ENCODE results near the gene PALD1.

The PALD1 gene

DNA sequence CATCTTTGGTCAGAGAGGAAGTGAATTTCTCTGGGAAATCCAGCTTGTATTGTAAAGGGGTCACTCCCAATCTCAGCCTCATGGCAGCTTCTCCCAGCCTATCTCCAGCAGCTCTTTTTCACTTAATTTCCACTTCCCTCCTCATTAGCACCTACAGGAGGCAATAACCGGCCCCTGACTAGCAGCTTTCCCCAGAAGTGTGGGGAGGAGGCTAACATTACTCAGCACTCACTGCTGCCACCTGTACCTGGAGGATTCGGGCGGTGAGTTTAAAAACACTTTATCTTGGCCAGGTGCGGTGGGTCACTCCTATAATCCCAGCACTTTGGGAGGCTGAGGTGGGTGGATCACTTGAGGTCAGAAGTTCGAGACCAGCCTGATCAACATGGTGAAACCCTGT lies 40.8 kb upstream of the PALD1 start:
- Histone ChIP-seq H3K9me3 (replicated peaks in 1 of 11) (peaks cover 14 to 25% (median 18%) of the 10 kb centered on the region in 11 experiments), H3K4me1 (peaks cover 3 to 16% (median 13%) of the 10 kb centered on the region in 10 experiments)

DNA sequence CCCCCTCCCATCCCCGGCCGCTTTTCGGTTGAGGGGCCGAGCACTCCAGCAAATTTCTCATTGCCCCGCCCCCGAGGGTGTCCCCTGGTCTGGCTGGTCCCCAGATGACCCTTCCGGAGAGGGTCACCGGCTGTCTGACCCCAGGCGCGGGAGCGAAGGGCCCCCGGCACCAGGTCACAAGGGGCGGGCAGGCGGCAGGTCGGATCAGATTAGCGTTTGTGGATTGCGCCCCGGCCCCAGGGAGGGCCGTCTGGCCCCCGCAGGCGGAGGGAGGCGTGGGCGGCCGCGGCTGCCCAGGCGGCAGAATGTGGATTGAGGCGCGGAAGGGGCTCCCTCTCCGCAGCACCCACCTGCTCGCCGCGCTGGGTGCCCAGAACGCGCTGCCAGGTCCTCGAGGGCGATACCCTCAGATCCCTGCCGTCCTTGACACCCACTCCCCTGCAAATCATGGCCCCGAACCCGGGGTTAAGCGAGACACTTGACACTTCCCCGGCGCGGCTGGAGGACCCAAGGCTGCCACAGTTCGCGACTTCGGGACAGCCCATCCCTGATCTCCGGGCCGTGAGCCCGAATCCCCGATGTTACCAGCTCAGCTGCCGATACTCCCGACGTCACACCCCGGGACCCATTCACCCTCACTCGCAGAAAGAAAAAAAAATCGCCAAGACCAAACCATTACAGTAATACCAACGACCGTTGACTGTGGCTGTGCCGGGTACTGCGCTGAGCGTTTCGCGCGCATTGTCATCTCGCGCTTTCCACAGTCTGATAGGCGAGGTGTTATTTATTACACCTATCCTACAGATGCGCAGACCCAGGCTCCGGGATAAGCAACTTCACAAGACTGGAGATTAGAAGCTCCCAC lies 38.0 kb upstream of the PALD1 start:
- H3K4me2 ChIP-seq, result no peak overlapping the region
- no peak overlapping the region; a peak in 2 of 20 replicates for H3K4me3 ChIP-seq
- H4K20me1 ChIP-seq, result peaks cover 0 to 22% (median 0%) of the 10 kb centered on the region in 11 experiments; a peak in 5 of 22 replicates
- H3K27me3 ChIP-seq, result peaks cover 47 to 67% (median 57%) of the 10 kb centered on the region in 11 experiments
- H3K4me1 ChIP-seq, result no peaks in the 10 kb centered on the region
- no peak overlapping the region for H3K27ac ChIP-seq
- H3K9ac ChIP-seq, result no peak overlapping the region
- peaks cover 14 to 25% (median 18%) of the 10 kb centered on the region in 11 experiments for H3K9me3 ChIP-seq (replicated peaks in 1 of 11)
- peaks cover 0 to 6% (median 0%) of the 10 kb centered on the region in 11 experiments; a peak in 4 of 22 replicates for H3K36me3 ChIP-seq
- TF ChIP-seq Cebpa-rat (IDR thresholded peaks at IDR 0.05), result no peak

More for the DNA sequence above, 40.8 kb upstream of the PALD1 start:
- peaks cover 41 to 55% (median 46%) of the 10 kb centered on the region in 11 experiments for H3K27me3 ChIP-seq
- no peak overlapping the region for H3K4me3 ChIP-seq
- H3K27ac ChIP-seq, result no peak overlapping the region
- H4K20me1 ChIP-seq, result peaks cover 0 to 32% (median 0%) of the 10 kb centered on the region in 11 experiments; a peak in 8 of 22 replicates
- no peak overlapping the region for H3K4me2 ChIP-seq
- H3K36me3 ChIP-seq, result peaks cover 0 to 11% (median 0%) of the 10 kb centered on the region in 11 experiments; a peak in 5 of 22 replicates
- TF ChIP-seq Cebpa-rat (IDR thresholded peaks at IDR 0.05), result no peak
- H3K9ac ChIP-seq, result no peak overlapping the region

DNA sequence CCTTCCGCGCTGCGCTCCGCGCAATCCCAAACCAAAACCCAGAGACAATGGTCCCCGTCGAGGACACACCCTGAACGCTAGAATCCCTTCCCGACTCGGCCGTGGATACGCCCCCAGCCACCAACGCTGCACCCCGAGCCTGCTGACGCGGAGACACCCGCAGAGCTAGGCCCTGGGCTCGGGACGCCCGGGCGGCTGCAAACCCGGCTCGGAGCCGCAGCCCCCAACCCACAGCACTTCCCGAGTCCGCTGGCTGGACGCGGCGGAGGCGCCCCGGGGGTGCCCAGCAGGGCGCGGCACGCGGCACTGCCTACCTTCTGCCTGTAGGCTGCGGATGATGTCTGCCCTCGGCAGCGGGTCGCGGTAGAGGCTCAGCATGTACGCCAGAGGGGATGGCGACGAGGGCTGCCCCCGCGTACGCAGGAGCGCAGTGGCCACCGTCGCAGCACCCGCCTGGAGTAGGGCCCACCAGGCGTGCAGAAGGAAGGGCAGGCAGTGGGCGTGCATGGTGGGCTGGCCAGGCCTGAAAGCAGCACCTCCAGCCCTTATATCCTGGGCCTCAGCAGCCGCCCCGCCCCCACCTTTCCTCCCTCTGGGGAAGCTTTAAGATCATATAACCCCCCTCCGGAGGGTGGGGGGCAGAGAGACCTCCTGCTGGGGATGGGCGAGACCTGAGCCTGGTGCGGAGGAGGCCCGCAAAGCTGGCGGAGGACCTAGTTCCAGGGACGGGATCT lies 37.2 kb upstream of the PALD1 start, which contains the start of gene NODAL:
TSS of gene NODAL (minus strand) at position 521 of the 734 bp plus-strand sequence. CDS start at position 507, 14 bp downstream.
- no peak within 1 kb of the TSS for H3K4me2 ChIP-seq
- H3K36me3 ChIP-seq, result no peaks in the 10 kb centered on the region; a peak in 1 of 22 replicates
- peaks cover 14 to 25% (median 18%) of the 10 kb centered on the region in 11 experiments for H3K9me3 ChIP-seq (replicated peaks in 1 of 11)
- TF ChIP-seq Cebpa-rat (IDR thresholded peaks at IDR 0.05), result no peak
- no peak within 1 kb of the TSS for H3K27ac ChIP-seq
- peaks cover 47 to 67% (median 57%) of the 10 kb centered on the region in 11 experiments for H3K27me3 ChIP-seq
- H3K9ac ChIP-seq, result no peak within 1 kb of the TSS
- H3K4me3 ChIP-seq, result peak within 1 kb of the TSS in 1 of 10 experiments; percentile 7; a peak in 2 of 20 replicates
- peaks cover 0 to 22% (median 0%) of the 10 kb centered on the region in 11 experiments; a peak in 4 of 22 replicates for H4K20me1 ChIP-seq
- H3K4me1 ChIP-seq, result no peaks in the 10 kb centered on the region

DNA sequence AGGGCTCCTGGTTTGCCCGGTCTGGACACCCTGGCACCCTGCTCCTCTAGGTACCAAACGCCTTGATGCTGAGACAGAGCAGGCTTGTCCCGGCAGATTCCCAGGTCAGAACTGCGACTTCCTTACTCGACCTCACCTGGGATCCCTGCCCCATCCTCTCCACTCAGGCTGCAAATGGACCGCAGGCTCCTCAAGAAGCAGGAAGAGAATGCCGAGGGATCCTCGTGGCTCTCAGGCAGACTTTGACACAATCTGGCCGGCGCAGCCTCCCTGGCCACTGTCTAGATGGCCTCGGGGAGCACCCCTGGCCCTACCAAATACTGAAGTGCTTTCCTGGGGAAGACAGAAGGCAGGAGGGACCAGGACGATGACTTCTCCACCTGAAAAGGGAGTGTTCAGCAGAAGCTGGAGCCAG lies 36.7 kb upstream of the PALD1 start:
- H3K9me3 ChIP-seq (replicated peaks in 1 of 11), result peaks cover 14 to 25% (median 18%) of the 10 kb centered on the region in 11 experiments
- no peak overlapping the region for H3K4me2 ChIP-seq
- H3K9ac ChIP-seq, result no peak overlapping the region
- H3K4me1 ChIP-seq, result no peaks in the 10 kb centered on the region
- no peak overlapping the region for H3K4me3 ChIP-seq
- no peaks in the 10 kb centered on the region; a peak in 1 of 22 replicates for H3K36me3 ChIP-seq
- TF ChIP-seq Cebpa-rat (IDR thresholded peaks at IDR 0.05), result no peak
- H3K27ac ChIP-seq, result no peak overlapping the region
- peaks cover 47 to 67% (median 57%) of the 10 kb centered on the region in 11 experiments for H3K27me3 ChIP-seq
- H4K20me1 ChIP-seq, result peaks cover 0 to 22% (median 0%) of the 10 kb centered on the region in 11 experiments; a peak in 5 of 22 replicates

DNA sequence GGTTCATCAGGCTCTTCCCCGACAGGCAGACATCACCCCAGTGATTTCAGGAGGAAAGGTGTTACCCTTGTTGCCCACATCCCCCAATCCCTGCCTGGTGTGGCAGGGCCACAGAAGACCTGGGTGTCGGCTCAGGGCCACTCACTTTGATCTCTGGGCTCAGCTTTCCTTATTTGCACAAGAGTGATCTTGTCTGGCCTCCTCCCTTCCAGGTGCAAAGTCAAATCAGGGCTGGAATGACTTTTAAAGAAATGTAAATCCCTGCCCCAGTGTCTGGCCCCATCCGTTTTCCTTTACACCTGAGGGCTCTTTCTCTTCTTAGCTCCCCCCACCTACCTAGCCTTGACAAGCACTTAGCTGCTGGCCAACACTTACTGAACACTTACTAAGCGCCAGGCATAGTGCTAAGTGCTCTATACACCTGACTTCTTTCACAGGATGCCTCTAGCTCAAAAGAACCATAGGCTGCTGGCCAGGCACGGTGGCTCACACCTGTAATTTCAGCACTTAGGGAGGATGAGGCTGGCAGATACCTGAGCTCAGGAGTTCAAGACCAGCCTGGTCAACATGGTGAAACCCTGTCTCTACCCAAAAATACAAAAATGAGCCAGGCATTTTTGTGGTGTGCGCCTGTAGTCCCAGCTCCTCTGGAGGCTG lies 36.1 kb upstream of the PALD1 start:
- Histone ChIP-seq H4K20me1 (peaks cover 0 to 22% (median 0%) of the 10 kb centered on the region in 11 experiments; a peak in 5 of 22 replicates), H3K4me3 (no peak overlapping the region), H3K27ac (no peak overlapping the region), H3K9ac (no peak overlapping the region), H3K4me2 (no peak overlapping the region), H3K4me1 (no peaks in the 10 kb centered on the region), H3K9me3 (replicated peaks in 1 of 11) (peaks cover 14 to 25% (median 18%) of the 10 kb centered on the region in 11 experiments), H3K36me3 (no peaks in the 10 kb centered on the region; a peak in 1 of 22 replicates), H3K27me3 (peaks cover 47 to 64% (median 57%) of the 10 kb centered on the region in 11 experiments)
- TF ChIP-seq Cebpa-rat (IDR thresholded peaks at IDR 0.05), result no peak

DNA sequence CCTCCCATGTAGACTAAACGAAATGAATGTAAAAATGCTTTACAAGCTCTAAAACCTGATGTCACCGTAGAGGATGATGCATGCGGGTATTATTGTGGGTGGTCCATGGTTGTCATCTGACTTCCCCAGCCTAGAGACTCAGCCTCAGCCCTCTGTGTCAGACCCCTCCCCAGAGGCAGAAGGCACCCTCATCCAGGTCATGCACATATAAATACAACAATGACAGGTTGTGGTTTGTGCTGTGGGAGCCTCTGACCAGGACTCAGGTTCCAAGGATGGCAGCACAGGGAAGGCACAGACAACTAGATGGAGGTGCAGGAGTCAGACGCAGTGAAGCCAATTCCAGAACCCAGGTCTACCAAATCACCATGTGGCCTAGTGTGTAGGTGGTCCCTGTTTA lies 33.8 kb upstream of the PALD1 start:
- Histone ChIP-seq H3K27me3 (peaks cover 36 to 43% (median 39%) of the 10 kb centered on the region in 11 experiments), H3K9me3 (replicated peaks in 1 of 11) (peaks cover 14 to 24% (median 18%) of the 10 kb centered on the region in 11 experiments), H3K27ac (no peak overlapping the region), H4K20me1 (peaks cover 0 to 22% (median 0%) of the 10 kb centered on the region in 11 experiments; a peak in 5 of 22 replicates), H3K4me3 (no peak overlapping the region), H3K36me3 (no peaks in the 10 kb centered on the region; a peak in 1 of 22 replicates), H3K4me1 (no peaks in the 10 kb centered on the region), H3K9ac (no peak overlapping the region), H3K4me2 (no peak overlapping the region)
- TF ChIP-seq Cebpa-rat (IDR thresholded peaks at IDR 0.05), result no peak

DNA sequence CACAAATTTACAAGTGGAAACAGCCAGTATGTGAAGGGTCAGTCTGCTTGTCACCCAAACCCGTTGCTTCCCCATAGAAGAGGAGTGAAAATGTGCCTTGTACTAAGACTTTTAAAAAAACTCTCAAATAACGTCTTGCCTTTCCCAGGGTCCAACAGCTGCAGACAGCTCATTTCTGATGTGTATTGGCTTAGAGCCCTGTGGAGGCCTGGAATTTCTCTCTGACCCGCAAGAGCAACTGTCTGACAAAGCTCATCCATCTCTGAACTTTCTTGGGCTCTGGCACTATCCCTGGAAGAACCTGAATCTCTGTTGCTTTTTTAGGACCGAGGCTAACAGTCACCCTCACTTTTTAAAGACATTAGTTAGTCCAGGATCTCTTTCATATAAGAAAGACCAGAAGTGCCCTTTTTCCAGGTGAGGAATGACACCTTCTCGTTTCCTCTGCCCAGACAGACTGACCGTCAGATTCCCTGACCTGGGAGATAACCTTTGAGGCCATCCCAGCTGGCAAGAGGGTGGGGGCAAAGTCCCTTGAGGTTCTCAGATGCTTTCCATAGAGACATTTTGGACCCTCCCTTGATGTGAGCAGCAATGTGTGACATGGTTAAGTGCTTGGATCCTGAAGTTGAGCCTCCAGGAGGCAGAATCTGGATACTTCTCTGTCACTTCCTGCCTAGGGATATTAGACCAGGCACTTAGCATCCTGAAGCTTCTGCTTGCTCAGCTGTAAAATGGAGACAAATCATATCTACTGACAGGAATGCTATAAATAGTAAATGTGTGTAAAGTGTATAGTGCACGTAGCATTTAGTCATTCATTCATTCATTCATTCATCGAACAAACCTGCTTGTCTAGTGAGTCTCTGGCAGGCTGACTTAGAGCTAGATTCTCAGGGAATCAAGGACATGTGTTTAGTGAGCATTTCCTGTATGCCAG lies 32.6 kb upstream of the PALD1 start:
- no peaks in the 10 kb centered on the region for H3K4me1 ChIP-seq
- no peak overlapping the region for H3K27ac ChIP-seq
- H4K20me1 ChIP-seq, result peaks cover 0 to 13% (median 0%) of the 10 kb centered on the region in 11 experiments; a peak in 4 of 22 replicates
- H3K9ac ChIP-seq, result no peak overlapping the region
- H3K27me3 ChIP-seq, result peaks cover 24 to 31% (median 26%) of the 10 kb centered on the region in 11 experiments
- H3K9me3 ChIP-seq (replicated peaks in 1 of 11), result peaks cover 5 to 12% (median 7%) of the 10 kb centered on the region in 11 experiments
- no peak overlapping the region for H3K4me3 ChIP-seq
- H3K36me3 ChIP-seq, result no peaks in the 10 kb centered on the region; a peak in 1 of 22 replicates
- H3K4me2 ChIP-seq, result no peak overlapping the region
- TF ChIP-seq Cebpa-rat (IDR thresholded peaks at IDR 0.05), result no peak
